Effector memory CD4-positive, alpha-beta T cell (primary cell): ENCODE measurements around the gene IGF2BP2.

Experiments used
- DNase-seq, 3 donors: peaks; one replicate each; pipeline ENCODE4 v3.0.0-alpha.2; 2020
- H3K27ac ChIP-seq: 2 replicates; pipeline ENCODE4 v1.7.0; 2013; ENCODE audit warnings: mild to moderate bottlenecking, low read length, moderate library complexity; ENCODE audit not compliant: insufficient read depth, poor library complexity, severe bottlenecking
- H3K27me3 ChIP-seq: replicated peaks from 2 replicates; pipeline ENCODE4 v1.7.0; 2013; ENCODE audit warnings: mild to moderate bottlenecking, low read length; ENCODE audit not compliant: insufficient read depth, control insufficient read depth, poor library complexity, severe bottlenecking
- H3K36me3 ChIP-seq: 2 replicates; pipeline ENCODE4 v1.7.0; 2013; ENCODE audit warnings: mild to moderate bottlenecking, low read length, moderate library complexity; ENCODE audit not compliant: control insufficient read depth, insufficient read depth
- H3K4me1 ChIP-seq: 2 replicates; pipeline ENCODE4 v1.7.0; 2013; ENCODE audit warnings: low read length, mild to moderate bottlenecking; ENCODE audit not compliant: control insufficient read depth, insufficient read depth, poor library complexity, severe bottlenecking
- H3K4me3 ChIP-seq: 2 replicates; pipeline ENCODE4 v1.7.0; 2013; ENCODE audit warnings: low read length, low read depth, mild to moderate bottlenecking; ENCODE audit not compliant: insufficient read depth, poor library complexity, severe bottlenecking
- H3K9me3 ChIP-seq: 2 replicates; pipeline ENCODE4 v1.7.0; 2013; ENCODE audit warnings: mild to moderate bottlenecking, low read length, moderate library complexity; ENCODE audit not compliant: control insufficient read depth

IGF2BP2 gene

DNA sequence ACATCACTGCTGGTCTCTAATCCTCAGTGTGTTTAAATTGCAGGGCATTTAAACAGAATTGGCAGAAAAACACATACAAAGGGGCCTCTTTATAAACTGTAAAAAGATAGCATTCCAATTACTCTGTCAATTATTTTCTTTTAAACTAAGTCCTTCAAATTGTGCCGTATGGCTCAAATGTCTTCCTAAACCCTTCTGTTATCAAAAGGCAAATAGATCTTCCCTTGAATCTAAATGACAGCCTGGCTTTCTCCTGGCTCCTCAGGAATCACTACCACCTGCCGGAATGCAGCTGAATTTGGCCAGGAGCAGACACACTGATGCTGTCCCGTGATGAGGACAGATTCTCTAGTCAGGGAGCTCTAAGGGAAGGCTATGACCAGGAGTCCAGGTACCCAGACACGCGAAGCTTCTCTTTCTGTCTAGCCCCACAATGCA is 85.6 kb downstream of the IGF2BP2 start:
- H3K4me3 ChIP-seq = no peak overlapping the region
- no peak for DNase-seq
- H3K27me3 ChIP-seq = no peaks in the 10 kb centered on the region
- H3K4me1 ChIP-seq = no peaks in the 10 kb centered on the region
- H3K9me3 ChIP-seq = no peaks in the 10 kb centered on the region
- no peak overlapping the region for H3K27ac ChIP-seq
- no peaks in the 10 kb centered on the region for H3K36me3 ChIP-seq

DNA sequence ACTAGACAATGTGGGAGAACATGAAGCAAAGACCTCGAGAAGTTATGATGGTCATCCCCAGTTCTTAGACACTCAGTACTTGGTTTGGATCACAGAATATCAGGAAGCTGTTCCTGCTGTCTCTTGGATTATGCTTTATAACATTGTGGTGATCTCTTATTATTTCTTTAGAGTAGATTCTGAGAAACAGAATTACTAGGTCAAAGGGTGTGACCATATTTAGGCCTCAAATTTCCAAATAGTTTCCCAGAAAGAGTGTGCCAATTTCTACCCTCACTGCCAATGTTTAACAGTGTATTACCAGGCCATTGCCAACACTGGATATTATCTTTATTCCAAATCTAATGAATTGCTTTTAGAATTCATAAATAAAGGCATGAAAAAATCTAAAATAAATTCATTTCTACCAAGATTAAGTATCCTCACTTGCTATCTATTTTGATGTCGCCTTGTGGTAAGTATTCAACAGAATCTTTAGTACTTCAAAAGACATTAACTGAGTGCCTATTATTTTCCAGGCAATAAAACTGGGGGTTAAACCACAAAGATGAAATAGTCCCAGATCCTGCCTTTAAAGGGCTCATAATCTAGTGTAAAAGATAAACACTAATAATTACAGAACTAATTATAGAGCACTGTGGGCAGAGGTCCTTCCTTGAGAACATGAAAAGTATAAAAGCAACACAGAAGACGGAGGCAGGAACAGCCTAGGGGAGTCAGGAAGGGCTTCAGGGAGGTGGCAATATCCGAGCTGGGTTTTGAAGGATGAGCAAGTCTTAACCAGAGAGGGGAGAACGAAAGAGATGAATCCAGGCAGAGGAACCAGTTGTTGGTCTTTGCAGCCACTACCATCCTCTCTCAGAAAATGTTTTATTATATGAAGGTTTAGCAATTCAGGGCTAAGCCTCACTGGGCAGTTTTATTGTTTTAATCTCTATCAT is 86.8 kb downstream of the IGF2BP2 start:
- no peak for DNase-seq
- H3K4me1 ChIP-seq = no peaks in the 10 kb centered on the region
- no peaks in the 10 kb centered on the region for H3K9me3 ChIP-seq
- no peak overlapping the region for H3K4me3 ChIP-seq
- H3K36me3 ChIP-seq = no peaks in the 10 kb centered on the region
- no peaks in the 10 kb centered on the region for H3K27me3 ChIP-seq
- no peak overlapping the region for H3K27ac ChIP-seq

DNA sequence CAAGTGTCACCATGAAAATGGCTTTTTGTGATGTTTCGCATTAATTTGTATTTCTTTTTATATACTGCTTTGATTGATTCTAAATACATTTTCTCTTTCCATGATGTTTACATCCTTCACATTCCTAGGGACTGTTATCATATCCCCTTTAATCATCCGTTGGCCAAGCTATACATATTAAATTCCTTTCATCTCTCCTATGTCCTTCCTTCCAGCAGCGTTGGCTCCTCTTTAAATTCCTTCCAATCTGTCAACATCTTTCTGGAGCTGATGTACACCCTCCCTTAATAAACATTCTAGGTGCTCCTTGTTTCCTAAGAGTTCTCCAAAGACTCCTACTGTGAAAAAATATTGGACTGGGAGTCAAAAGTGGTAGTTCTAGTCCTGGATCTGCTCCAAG is 87.8 kb downstream of the IGF2BP2 start:
- H3K4me1 ChIP-seq = no peaks in the 10 kb centered on the region
- H3K9me3 ChIP-seq = no peaks in the 10 kb centered on the region
- no peaks in the 10 kb centered on the region for H3K27me3 ChIP-seq
- H3K4me3 ChIP-seq = no peak overlapping the region
- DNase-seq = no peak
- no peaks in the 10 kb centered on the region for H3K36me3 ChIP-seq
- H3K27ac ChIP-seq = no peak overlapping the region

DNA sequence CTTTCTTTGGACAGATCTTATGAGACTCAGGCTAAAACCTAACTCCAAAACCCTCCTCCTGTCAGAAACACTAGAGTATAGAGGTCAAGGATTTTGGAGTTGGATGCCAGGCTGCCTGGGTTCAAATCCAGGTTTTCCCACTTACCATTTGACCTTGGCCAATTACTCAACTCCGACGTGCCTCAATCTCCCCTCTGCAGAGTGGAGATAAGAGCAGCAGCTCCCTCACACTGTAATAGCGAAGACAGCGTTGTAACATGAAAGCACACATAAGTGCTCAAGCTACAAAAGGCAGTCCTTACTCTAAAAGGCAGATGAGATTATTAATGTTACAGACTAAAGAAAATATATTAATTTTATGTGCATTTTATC is 90.1 kb downstream of the IGF2BP2 start:
- Histone ChIP-seq H3K9me3 (no peaks in the 10 kb centered on the region), H3K4me3 (no peak overlapping the region), H3K27me3 (no peaks in the 10 kb centered on the region), H3K27ac (no peak overlapping the region), H3K36me3 (no peaks in the 10 kb centered on the region), H3K4me1 (no peaks in the 10 kb centered on the region)
- DNase-seq = no peak

GRCh38 chr3:185733980-185734724 is 90.7 kb downstream of the IGF2BP2 start:
- no peak for DNase-seq
- Histone ChIP-seq H3K4me1 (no peaks in the 10 kb centered on the region), H3K27me3 (no peaks in the 10 kb centered on the region), H3K36me3 (no peaks in the 10 kb centered on the region), H3K27ac (no peak overlapping the region), H3K9me3 (no peaks in the 10 kb centered on the region), H3K4me3 (no peak overlapping the region)

DNA sequence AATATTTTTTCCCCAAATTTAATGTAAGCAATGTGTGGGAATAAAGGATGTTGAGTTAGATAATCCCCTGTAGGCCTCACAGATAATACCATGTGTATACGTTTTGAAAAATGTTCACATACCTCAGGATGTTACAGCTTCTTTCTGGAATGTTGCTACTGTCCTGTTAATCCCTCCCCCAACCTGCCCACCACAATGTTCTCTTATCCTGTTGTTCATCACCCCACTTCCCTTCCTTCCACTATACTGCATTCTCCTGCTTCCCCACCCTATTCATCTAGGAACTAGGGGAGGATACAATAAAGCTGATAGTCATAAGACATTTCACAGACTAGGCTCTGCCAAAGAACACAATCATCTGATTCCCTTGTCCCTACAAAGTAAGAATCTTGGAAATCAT is 92.1 kb downstream of the IGF2BP2 start:
- no peak overlapping the region for H3K4me3 ChIP-seq
- H3K4me1 ChIP-seq = no peaks in the 10 kb centered on the region
- H3K9me3 ChIP-seq = no peaks in the 10 kb centered on the region
- H3K36me3 ChIP-seq = no peaks in the 10 kb centered on the region
- H3K27me3 ChIP-seq = no peaks in the 10 kb centered on the region
- no peak for DNase-seq
- no peak overlapping the region for H3K27ac ChIP-seq

- Histone ChIP-seq H3K36me3 (no peaks in the 10 kb centered on the region), H3K27me3 (no peaks in the 10 kb centered on the region), H3K9me3 (no peaks in the 10 kb centered on the region), H3K27ac (no peak overlapping the region), H3K4me3 (no peak overlapping the region), H3K4me1 (no peaks in the 10 kb centered on the region)
- DNase-seq = no peak
These were observed 94.3 kb downstream of the IGF2BP2 start for GRCh38 chr3:185730550-185730949.

DNA sequence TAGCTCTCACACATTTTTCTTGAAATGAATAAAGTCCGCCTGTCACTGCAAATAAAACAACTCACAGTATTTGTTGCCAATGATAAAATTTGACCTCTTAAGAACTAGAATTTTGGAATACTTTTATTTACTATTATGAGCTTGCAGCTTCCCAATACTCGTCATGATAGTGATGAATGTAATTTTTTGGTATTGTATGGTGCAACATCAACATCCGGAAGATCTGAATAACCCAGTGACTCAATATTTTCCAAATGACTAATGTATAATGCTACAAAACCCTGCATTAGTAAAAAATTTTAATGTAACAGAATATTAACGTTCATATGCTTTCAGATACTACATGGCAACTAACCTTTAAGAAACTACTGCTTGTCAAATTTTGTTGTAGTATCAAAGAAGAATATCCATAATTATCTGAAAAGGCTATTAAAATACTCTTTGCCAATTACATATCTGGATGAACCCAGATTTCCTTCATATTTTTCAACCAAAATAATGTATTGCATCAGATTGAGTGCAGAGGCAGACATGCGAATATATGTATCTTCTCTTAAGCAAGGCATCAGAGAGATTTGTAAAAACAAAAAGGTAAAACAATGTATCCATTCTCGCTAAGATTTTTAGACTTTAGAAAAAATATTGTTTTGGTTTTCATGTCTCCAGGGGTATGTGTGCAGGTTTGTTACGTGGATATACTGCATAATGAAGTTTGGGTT is 95.3 kb downstream of the IGF2BP2 start:
- no peak overlapping the region for H3K4me3 ChIP-seq
- H3K27ac ChIP-seq = no peak overlapping the region
- no peak for DNase-seq

GRCh38 chr3:185728630-185729336 is 96.1 kb downstream of the IGF2BP2 start:
- Histone ChIP-seq H3K36me3 (no peaks in the 10 kb centered on the region), H3K27me3 (no peaks in the 10 kb centered on the region), H3K27ac (no peak overlapping the region), H3K4me3 (no peak overlapping the region), H3K4me1 (no peaks in the 10 kb centered on the region), H3K9me3 (no peaks in the 10 kb centered on the region)
- DNase-seq = no peak

More for the DNA sequence above, 95.3 kb downstream of the IGF2BP2 start:
- Histone ChIP-seq H3K4me1 (no peaks in the 10 kb centered on the region), H3K36me3 (no peaks in the 10 kb centered on the region), H3K27me3 (no peaks in the 10 kb centered on the region), H3K9me3 (no peaks in the 10 kb centered on the region)
